Measurements from ENCODE around the gene WWOX.

WWOX gene

GRCh38 chr16:78298986-78299385 is 199.5 kb downstream of the WWOX start:
- no peak for DNase-seq (ENCODE audit: low spot score)

GRCh38 chr16:78300469-78300868 is 201.0 kb downstream of the WWOX start:
- DNase-seq (ENCODE audit: low spot score), result no peak

GRCh38 chr16:78303946-78304345 is 204.5 kb downstream of the WWOX start:
- no peak for DNase-seq (ENCODE audit: low spot score)

DNA sequence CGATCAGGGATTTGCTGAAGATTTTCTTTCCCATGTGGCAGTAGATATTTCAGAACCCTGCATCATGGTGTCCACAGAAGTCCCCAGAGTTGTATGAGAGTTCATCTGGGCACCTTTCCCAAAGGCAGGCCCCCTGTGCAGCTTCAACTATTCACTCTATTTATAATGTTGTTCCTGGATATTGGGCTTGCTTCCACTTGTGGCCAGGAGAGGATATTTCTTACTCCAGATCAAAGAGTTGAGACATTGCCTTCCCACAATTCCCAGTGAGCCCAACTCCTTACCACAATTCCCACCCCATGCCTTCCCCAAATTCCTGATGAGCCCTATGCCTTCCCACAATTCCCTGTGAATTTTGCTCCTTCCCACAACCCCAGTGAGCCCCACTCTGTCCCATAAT is 206.9 kb downstream of the WWOX start:
- no peak for DNase-seq (ENCODE audit: low spot score)

GRCh38 chr16:78307824-78308528 is 208.5 kb downstream of the WWOX start:
- no peak for DNase-seq (ENCODE audit: low spot score)

DNA sequence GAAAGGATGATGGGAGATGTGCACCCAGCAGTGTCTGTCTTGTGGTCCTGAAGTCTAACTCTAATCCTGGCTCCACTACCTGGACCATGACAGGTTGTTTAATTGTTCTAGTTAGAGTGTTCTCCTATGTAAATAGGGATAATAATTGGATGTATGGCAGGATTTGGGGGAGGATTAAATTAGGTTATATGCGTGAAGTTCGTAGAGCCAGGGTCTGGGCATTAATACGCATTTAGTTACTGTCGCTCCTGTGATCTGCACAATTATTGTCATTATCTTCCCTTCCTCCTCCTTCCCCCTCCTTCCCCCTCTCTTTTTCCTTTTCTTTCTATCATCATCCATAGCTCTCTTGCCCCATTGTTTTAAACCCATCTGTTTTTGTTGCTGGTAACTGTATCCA is 210.3 kb downstream of the WWOX start:
- DNase-seq (ENCODE audit: low spot score), result no peak

DNA sequence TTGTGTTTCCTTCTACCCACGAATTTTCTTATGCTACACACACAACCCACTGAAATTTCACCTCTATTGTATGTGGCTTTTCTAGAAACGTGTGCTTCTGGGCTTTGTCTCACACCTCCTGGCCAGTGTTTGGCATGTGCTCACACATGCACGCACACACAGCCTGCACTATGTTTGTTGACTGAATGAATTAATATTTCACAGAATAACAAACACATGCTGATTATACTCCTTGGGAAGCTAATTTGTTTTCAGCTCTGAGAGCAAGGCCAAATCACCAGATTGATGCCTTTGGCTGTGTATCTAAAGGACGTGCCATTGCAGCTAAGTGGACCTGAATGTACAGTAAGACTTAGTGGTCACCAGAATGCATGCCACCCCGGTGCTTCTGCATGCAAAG is 210.7 kb downstream of the WWOX start:
- no peak for DNase-seq (ENCODE audit: low spot score)

DNA sequence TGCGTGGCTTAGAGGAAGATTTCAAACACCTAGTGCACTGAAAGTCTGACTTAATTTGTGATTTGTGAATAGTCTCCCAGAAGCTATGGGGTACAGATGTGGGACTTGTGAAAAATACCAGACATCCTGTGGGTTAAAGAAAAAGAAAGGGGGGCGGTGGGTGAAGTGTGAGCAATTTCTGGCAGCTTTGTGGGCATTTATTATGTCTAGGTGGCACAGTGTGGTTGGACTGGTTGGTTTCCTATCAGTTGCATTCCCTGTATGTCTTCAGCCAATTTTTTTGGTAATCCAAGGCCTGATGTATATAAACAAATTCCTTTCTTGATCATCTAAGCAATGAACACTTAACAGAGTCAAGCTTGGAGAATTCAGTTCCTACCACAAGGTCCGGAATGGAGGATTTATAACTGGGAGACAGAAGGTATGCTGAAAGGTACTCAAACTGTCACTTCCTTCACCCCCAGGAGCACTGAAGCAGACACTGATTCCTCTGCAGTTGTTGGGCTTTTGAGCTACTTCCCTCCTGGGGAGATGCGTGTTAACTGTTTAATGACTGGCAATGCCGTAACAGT is 211.6 kb downstream of the WWOX start:
- no peak for DNase-seq (ENCODE audit: low spot score)

- DNase-seq (ENCODE audit: low spot score), result no peak
These were observed 212.4 kb downstream of the WWOX start for GRCh38 chr16:78311831-78312230.

- DNase-seq (ENCODE audit: low spot score), result no peak
These were observed 218.2 kb downstream of the WWOX start for GRCh38 chr16:78317564-78318240.

- no peak for DNase-seq (ENCODE audit: low spot score)
These were observed 222.3 kb downstream of the WWOX start for GRCh38 chr16:78321620-78322360.

DNA sequence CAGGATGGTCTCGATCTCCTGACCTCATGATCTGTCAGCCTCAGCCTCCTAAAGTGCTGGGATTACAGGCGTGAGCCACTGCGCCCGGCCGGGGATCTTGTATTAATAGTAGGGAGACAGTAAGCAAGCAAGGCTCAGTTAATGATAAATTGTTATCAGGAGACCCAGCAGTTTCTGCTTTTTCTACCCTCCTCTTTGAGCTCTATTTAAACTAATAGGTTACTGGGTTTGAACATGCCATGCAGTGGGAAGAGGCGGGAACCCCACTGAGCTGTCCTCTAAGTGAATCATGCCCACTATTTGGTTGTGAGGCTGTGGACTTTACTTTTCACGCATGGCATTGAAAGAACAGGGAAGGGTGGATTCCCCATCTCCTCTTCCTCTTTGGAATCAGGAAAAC is 223.9 kb downstream of the WWOX start:
- no peak for DNase-seq (ENCODE audit: low spot score)

GRCh38 chr16:78324649-78325285 is 225.3 kb downstream of the WWOX start:
- no peak for DNase-seq (ENCODE audit: low spot score)

DNA sequence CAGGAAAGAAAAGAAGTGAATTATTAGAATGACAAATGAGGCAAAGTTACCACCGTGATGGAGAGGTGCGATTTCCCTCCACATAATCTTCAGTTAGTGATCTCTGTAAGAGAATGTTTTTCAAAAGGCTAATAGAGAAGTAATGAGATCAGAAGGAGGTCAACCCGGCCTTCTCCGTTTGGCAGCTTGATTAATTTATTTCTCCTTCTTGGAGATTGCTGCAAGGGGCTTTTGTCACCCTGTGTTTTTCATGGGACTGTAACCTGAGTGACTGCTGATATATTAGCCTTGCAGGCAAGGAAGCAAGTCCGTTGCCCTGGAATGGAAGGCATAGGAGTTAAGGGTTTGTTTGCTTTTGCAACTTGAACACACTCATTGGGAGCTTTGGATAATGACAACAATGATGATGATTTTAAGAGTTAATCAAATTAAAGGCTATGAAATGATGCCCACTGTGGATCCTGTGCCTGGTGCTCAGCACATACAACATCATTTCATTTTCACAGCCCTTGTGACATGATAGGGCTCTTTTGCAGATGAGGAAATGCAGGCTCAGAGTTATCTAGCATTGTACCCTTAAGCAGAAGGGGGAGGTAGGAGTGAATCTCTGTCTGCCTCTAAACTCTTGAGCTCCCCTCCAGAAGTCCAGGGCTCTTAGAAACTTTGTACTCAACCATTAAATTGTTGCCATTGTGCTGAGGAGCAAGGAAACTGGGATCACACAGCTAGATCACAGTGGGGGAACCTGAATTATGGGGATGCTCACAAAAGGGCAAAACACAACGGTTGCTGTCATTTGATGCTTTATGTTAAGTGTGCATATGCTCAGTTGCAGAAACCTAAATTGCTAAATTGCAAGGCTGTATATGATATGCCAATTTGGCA is 226.3 kb downstream of the WWOX start:
- no peak for DNase-seq (ENCODE audit: low spot score)

DNA sequence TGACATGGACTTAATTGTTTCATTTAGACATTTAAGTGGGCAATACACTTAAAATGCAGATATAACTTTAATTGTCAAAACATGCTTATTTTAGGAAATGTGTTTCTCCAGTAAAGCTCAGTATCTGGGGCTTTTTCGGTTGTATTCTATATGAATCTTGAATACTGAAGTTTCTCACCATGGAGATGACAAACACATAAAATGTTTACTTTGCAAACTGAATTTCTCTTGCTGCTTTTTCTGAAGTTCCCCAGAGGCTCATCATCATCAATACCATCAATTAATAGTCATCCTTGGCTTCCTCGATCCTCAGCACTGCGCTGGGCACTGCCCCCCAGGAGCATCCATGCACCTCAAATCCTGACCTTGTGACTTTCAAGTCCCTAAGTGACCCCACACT is 227.3 kb downstream of the WWOX start:
- no peak for DNase-seq (ENCODE audit: low spot score)

DNA sequence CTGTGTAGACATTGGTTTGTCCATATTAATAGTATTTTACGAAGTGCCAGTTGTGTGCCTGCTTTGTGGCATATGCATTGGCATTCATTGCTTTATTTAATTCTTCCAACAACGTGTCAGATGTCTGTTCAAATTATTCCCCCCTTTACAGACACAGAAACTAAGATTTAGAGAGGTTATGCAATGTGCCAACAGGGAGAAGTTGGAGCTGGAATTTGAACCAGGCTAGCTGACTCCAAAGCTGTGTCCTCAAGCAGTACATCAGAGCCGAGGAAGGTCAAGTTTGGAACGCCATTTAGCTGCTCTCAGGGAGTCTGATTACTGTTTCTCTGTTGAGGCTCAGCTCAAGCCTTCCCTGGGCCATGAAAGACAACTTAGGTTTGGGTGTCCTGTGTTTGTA is 232.3 kb downstream of the WWOX start:
- DNase-seq (ENCODE audit: low spot score), result no peak

GRCh38 chr16:78333808-78334207 is 234.4 kb downstream of the WWOX start:
- no peak for DNase-seq (ENCODE audit: low spot score)

DNA sequence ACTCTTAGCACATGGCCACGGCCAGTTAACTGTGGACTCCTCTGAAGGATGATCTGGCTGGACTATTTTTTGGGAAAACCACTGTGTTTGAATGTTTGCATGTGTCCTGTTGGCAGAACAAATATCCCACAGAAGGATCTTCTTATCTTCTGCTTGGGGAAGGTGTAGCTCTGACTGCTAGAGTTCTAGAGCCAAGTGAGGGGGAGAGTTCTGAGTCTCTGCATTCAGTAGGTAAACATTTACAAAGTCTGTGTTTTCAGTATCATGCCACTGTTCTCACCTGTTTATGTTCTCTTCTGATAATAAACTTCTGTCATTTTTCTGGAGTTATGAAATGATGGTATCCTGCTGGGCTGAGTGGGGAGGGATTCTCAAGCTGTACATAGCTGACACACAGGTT is 241.1 kb downstream of the WWOX start:
- DNase-seq (ENCODE audit: low spot score), result no peak

DNA sequence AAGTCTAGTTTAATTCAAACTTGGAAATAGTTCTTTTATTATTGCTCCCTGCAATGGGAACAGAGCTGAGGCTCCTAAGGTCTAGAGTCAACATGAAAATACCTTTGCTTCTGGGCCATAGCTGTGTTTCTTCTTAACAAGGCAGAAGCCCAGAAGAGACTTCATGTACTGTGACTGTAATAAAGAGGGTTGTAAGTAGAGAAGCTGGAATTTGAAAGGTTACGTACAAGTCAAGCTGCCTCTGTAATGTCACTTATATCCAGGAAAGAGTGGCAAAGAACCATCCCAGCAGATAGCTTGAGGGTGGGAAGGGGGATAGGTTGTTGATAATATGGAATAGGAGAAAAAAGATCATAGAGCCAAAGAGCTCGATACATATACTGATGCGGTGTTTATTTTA is 248.6 kb downstream of the WWOX start:
- DNase-seq (ENCODE audit: low spot score), result no peak

DNA sequence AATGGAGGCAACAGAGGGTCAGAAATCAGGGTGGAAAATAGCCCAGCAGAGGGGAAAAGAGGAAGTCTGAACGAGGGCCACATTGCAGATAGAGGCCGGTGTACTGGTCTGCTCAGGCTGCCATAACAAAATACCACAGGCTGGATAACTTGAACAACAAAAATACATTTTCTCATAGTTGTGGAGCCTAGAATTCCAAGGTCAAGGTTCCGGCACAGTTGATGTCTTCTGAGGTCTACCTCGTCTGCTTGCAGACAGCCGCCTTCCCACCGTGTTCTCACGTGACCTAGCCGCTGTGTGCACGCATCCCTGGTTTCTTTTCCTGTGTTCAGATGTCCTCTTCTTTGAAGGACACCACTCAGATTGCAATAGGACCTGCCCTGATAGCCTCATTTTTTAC is 249.4 kb downstream of the WWOX start:
- DNase-seq (ENCODE audit: low spot score), result no peak

- DNase-seq (ENCODE audit: low spot score), result no peak
These were observed 252.7 kb downstream of the WWOX start for GRCh38 chr16:78352184-78352583.
